C4-2B (cell line): ENCODE data around the gene RNF13.

Source experiments
- H3K27ac ChIP-seq: fragments of 450-650 bp; 2 replicates; pipeline ENCODE4 v1.5.1; 2017
- CTCF ChIP-seq: fragments of 450-650 bp; conservative IDR thresholded peaks from 2 replicates; pipeline ENCODE4 v1.5.1; 2017; ENCODE audit warnings: mild to moderate bottlenecking
- ZFX ChIP-seq: fragments of 450-650 bp; IDR thresholded peaks from 2 replicates; pipeline ENCODE4 v1.6.1; 2017

Gene RNF13

GRCh38 chr3:150005243-150006112, 192.5 kb downstream of the RNF13 start:
- H3K27ac ChIP-seq: no peak overlapping the region
- TF ChIP-seq ZFX: no peak
- TF ChIP-seq CTCF: no peak

- no peak for TF ChIP-seq ZFX
- TF ChIP-seq CTCF: no peak
Measured at GRCh38 chr3:150006794-150007193, 193.8 kb downstream of the RNF13 start.

More at GRCh38 chr3:150006794-150007193, 193.8 kb downstream of the RNF13 start:
- no peak overlapping the region for H3K27ac ChIP-seq
